ENCODE data around the gene TAF8.
A peak's percentile ranks its signal among the peaks of the same experiment; 100 is the strongest.

The TAF8 gene

GRCh38 chr6:42038811-42039408 lies 11.4 kb upstream of the TAF8 start:
- no peak for TF ChIP-seq POLR2A (IDR thresholded peaks at IDR 0.05; ENCODE audit: low read depth, low read length)
- FAIRE-seq (no peak), DNase-seq (ENCODE audit: insufficient read length, low spot score) (no peak)

DNA sequence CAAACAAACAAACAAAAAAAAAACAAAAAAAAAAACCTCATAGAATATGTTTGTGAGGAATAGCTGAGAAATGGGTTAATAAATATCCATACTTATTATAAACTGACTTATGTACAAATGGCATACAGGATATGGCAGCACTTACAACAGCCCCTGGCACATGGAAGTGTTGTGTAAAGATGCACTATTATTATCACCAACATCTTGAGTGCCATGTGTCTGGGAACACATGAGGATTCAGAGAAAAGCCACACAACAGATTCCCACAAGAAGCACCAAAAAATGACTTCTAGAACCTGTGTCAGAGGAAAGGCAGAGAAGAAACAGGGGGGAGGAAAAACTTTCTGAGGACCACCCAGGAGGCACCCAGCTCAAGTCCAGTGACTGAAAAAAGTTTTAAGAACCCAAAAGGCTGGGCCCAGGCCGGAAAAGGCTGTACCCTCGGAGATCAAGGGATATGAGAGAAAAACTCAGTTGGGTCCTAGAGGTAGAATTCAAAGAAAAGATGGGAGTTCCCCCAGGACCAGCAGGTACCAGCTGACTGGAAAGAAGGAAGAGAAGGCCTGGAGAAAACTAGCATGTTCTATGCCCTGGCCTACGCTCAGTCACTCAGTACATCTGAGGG lies 9.4 kb upstream of the TAF8 start:
- TF ChIP-seq POLR2A (IDR thresholded peaks at IDR 0.05; ENCODE audit: low read depth, low read length): no peak
- FAIRE-seq: no peak
- no peak for DNase-seq (ENCODE audit: insufficient read length, low spot score)

- no peak for TF ChIP-seq POLR2A (IDR thresholded peaks at IDR 0.05; ENCODE audit: low read depth, low read length)
- no peak for FAIRE-seq
- DNase-seq (ENCODE audit: insufficient read length, low spot score): no peak
Observed at GRCh38 chr6:42041481-42042053, 8.8 kb upstream of the TAF8 start.

- TF ChIP-seq POLR2A (IDR thresholded peaks at IDR 0.05; ENCODE audit: low read depth, low read length): no peak
- DNase-seq (ENCODE audit: insufficient read length, low spot score) (no peak), FAIRE-seq (no peak)
Observed at GRCh38 chr6:42042108-42042507, 8.2 kb upstream of the TAF8 start.

DNA sequence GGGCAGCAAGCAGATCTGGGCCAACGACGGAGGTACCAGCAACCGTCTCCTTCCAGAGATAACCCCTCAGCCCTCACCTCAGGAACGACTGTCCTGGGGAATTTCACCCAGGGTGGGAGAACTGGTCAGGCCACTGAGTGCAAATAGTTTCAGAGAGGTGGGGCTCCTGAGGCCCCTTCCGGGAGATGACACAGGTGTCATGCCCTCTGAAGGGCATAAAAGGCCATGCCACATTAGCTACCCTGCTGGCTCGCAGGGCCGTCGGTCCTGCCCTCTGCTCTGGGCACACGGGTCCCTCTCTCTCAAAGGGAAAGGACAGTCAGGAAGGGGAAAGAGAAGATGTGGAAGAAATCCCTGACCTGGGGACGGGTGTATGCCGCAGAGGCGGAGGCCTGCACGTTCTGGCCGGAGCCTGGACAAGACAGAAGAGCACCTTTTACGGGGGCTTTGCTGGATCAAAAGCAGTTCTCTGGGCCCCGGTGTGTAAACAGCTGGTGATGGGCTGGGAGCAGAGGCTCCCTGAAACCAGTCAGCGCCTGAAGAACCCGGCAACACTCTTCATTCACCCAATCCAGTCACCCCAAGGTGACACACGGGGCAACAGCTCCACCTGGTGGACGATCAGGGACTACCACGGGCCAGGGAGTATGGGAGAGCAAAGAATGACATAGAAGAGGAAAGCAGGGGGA lies 6.4 kb upstream of the TAF8 start:
- FAIRE-seq (peak; percentile 45), DNase-seq (ENCODE audit: insufficient read length, low spot score) (peak; percentile 87)
- no peak for TF ChIP-seq POLR2A (IDR thresholded peaks at IDR 0.05; ENCODE audit: low read depth, low read length)

DNA sequence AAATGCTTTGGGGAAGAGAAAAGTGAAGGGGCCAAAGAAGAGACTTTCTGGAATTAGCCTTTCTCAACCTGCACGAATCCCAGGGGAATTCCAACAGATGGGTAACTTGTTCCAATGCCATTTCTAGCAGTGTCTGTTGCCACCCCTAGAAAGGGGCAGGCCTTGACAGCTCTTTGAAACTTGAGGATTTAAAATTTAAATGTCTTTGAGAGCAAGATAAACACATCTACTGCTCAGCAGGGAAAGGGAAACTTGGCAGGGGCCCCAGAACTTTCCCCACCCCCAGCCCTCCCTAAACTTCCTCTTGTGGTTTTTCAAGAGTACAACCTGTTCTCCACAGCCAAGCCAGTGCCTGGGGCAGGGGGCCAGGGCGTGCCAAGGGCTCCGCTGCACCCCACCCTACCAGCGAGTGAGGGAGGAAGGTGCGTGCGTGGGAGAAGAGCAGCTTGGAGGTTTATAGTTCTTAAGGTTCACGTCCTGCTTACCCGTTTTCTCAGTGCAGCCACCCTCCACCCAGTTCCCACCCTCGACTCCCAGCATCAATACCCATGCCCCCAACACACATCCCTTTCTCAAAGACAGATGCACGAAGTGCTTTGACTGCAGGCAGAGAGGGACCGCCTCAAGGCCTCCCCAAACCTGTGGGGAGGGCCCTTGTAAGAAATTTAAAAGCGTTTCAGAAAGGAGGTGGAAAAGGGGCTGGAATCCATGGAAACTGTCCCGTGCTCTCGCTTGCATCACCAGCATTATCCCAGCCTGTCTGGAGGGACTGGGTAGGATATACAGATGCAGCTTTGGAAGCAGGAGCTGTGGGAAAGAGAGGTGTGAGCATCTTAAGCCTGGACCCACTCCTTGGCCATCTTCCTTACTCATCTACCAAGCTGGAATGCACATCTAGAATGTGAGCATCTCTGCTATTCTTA lies 4.5 kb upstream of the TAF8 start:
- no peak for TF ChIP-seq POLR2A (IDR thresholded peaks at IDR 0.05; ENCODE audit: low read depth, low read length)
- DNase-seq (ENCODE audit: insufficient read length, low spot score) (peak; percentile 57), FAIRE-seq (no peak)

- FAIRE-seq (no peak), DNase-seq (ENCODE audit: insufficient read length, low spot score) (no peak)
- no peak for TF ChIP-seq POLR2A (IDR thresholded peaks at IDR 0.05; ENCODE audit: low read depth, low read length)
Observed at GRCh38 chr6:42046464-42047212, 3.7 kb upstream of the TAF8 start.

DNA sequence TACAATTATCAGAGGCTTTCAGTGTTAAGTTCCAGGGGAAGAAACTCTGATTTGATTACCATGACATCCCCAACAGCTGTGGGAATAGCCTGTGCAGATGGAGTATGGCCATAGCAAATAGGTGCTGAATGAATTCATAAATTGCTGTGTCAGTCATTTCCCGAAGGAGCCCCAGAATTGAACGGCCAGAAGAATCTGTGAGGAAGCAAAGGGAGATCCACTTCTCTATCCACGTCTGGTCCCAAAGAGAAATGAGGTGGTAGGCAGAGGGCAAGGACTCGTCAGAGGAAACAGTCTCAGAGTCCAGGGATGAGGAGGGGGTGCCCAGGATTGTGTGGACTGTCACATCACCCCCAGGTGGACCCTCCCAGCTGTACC lies 3.1 kb upstream of the TAF8 start:
- FAIRE-seq (no peak), DNase-seq (ENCODE audit: insufficient read length, low spot score) (no peak)
- no peak for TF ChIP-seq POLR2A (IDR thresholded peaks at IDR 0.05; ENCODE audit: low read depth, low read length)

DNA sequence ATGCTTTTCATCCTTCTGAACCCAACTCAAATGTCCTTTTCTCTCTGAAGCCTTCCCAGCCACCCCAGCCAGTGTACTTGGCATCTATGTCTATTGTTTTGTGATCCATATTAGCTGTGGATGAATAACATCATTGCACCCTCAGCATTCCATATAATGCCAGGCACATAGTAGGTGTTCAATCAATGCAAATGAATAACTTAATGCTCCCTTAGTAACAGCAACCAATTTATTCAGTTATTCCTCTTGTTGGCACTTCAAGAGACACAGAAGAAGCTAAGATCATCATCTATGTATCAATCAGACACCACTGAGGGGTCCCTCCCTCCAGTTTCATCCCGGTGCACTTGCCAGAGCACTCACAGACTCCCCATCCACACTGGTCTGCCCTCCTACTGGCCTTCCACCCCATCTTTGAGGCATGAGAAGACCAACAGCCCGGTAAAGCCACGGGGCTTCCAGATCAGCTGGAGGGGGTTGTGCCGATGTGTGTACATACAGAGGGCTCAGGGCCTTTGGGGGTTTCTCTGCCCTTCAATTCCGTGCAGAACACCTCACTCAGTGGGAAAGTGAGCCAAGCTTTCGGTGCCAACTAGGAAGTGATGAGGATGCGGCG lies 2.4 kb upstream of the TAF8 start:
- DNase-seq (ENCODE audit: insufficient read length, low spot score) (no peak), FAIRE-seq (no peak)
- no peak for TF ChIP-seq POLR2A (IDR thresholded peaks at IDR 0.05; ENCODE audit: low read depth, low read length)

DNA sequence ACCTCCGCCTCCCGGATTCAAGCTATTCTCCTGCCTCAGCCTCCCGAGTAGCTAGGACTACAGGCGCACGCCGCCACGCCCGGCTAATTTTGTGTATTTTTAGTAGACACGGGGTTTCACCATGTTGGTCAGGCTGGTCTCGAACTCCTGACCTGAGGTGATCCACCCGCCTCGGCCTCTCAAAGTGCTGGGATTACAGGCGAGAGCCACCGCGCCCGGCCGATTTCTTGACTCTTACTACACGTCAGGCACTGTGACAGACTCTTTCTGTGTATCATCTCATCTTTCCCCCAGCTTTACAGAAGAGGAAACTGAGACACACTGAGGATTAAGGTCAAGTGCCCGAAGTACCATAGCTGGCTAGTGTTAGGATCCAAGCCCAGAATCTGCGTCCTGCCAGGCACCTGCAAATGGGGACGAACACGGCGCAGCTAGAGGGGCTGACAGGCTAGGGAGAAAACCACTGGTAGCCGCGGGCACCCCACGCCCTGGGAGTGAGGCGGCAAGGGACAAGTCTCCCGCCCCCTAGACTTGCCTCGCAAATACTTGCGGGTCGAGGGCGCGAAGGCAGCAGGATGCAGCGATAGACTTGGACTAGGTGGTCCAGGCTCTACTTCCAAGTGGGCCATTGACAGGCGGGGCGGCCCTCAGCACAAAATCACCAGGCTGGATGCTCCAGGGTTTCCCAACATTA lies 1.1 kb upstream of the TAF8 start:
- FAIRE-seq (no peak), DNase-seq (ENCODE audit: insufficient read length, low spot score) (no peak)
- no peak for TF ChIP-seq POLR2A (IDR thresholded peaks at IDR 0.05; ENCODE audit: low read depth, low read length)

- no peak for TF ChIP-seq POLR2A (IDR thresholded peaks at IDR 0.05; ENCODE audit: low read depth, low read length)
- FAIRE-seq (no peak), DNase-seq (ENCODE audit: insufficient read length, low spot score) (no peak)
Observed at GRCh38 chr6:42049948-42050296, 402 bp upstream of the TAF8 start.

- DNase-seq (ENCODE audit: insufficient read length, low spot score) (no peak), FAIRE-seq (no peak)
- no peak for TF ChIP-seq POLR2A (IDR thresholded peaks at IDR 0.05; ENCODE audit: low read depth, low read length)
Observed at GRCh38 chr6:42051268-42051653, 937 bp downstream of the TAF8 start.

All from H54 (cell line).